Measurements from ENCODE around the gene JARID2. TPM values are rescaled to one million over a fixed set of nuclear protein-coding genes. Genes with fewer than 3 reads are reported as not detected.
A peak's percentile ranks its signal among the peaks of the same experiment; 100 is the strongest.

JARID2 gene
- total RNA-seq, 2 experiments from 2014 or later: 33.0 to 33.2 TPM

DNA sequence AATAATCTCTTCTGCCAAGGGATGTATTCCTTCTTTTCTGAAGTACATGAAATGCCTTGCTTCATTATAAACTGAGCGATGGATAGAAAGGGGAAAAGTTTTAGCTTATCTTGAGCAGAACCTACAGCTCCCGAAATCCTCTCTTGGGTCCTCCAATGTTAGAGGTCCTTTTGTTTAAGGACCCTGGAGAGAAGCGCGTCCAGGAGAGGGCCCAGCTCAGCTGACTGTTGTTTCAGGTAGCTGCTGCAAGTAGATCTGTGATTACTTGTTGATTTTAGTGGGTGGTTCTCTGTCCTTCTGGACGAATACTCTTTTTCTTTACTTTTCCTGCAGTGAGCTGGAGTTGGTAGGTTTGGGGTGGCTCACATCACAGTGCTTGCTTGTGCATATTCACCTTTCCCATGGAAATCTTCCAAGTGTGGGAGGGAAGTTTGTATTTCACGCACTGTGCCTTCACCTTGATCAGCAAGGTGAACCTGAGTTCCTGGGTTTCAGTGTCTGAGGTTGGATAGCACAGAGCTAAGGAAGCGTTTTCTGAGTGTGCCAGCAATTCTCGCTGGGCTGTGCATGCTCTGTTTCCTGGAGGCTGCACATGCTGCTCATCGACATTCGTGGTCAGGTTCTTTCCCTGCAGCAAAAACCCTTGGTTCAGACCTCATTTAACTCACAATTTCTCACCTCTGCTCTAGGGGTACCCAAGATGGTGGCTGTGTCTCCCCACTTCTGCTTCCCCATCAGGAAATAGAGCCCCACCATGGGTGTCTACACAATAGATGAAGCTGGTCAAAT, 176.3 kb downstream of the JARID2 start:
- ATAC-seq (peak; percentile 69), DNase-seq (peak; percentile 66)
- Mint-ChIP-seq H3K27me3 (ENCODE audit: low read depth) (no peaks in the 10 kb centered on the region), H3K4me1 (ENCODE audit: low read depth) (peaks cover 68% of the 10 kb centered on the region), H3K4me3 (peak overlapping the region; percentile 61), H3K9me3 (ENCODE audit: insufficient read depth) (peaks cover 22% of the 10 kb centered on the region), H3K36me3 (ENCODE audit: low read depth) (peaks cover 77% of the 10 kb centered on the region), H3K27ac (peak overlapping the region; percentile 97)
- ChIA-PET CTCF (interaction anchor here (0.8 to 4.1 kb wide), 18 partner anchors 10 to 711 kb away, joined by 3 to 40 read pairs (median 5); no protein-coding TSS in a partner anchor), POLR2A (interaction anchor here (1.0 to 4.7 kb wide), 7 partner anchors 9 to 26 kb away, joined by 3 to 27 read pairs (median 5); no protein-coding TSS in a partner anchor)

GRCh38 chr6:15423286-15423993, 177.6 kb downstream of the JARID2 start:
- ATAC-seq (no peak), DNase-seq (no peak)
- Mint-ChIP-seq H3K36me3 (ENCODE audit: low read depth) (peaks cover 74% of the 10 kb centered on the region), H3K27me3 (ENCODE audit: low read depth) (no peaks in the 10 kb centered on the region), H3K27ac (peak overlapping the region; percentile 62), H3K4me3 (no peak overlapping the region), H3K9me3 (ENCODE audit: insufficient read depth) (peaks cover 22% of the 10 kb centered on the region), H3K4me1 (ENCODE audit: low read depth) (peaks cover 73% of the 10 kb centered on the region)
- CTCF ChIA-PET: interaction anchor here (0.6 to 4.1 kb wide), 7 partner anchors 8 to 719 kb away, joined by 3 to 40 read pairs (median 5); no protein-coding TSS in a partner anchor
- POLR2A ChIA-PET: interaction anchor here (1.1 to 4.7 kb wide), 4 partner anchors 13 to 27 kb away, joined by 3 to 27 read pairs (median 8); no protein-coding TSS in a partner anchor

GRCh38 chr6:15425947-15426346, 180.1 kb downstream of the JARID2 start:
- Mint-ChIP-seq H3K9me3 (ENCODE audit: insufficient read depth) (no peaks in the 10 kb centered on the region), H3K36me3 (ENCODE audit: low read depth) (peaks cover 59% of the 10 kb centered on the region), H3K27me3 (ENCODE audit: low read depth) (no peaks in the 10 kb centered on the region), H3K27ac (peak overlapping the region; percentile 36), H3K4me1 (ENCODE audit: low read depth) (peaks cover 79% of the 10 kb centered on the region), H3K4me3 (no peak overlapping the region)
- ChIA-PET CTCF (interaction anchor here (0.9 kb wide), 2 partner anchors 9 to 15 kb away, joined by 3 to 4 read pairs; no protein-coding TSS in a partner anchor), POLR2A (interaction anchor here (0.8 kb wide), 1 partner anchor 988 kb away, joined by 3 read pairs; no protein-coding TSS in a partner anchor)
- DNase-seq: no peak
- ATAC-seq: no peak

DNA sequence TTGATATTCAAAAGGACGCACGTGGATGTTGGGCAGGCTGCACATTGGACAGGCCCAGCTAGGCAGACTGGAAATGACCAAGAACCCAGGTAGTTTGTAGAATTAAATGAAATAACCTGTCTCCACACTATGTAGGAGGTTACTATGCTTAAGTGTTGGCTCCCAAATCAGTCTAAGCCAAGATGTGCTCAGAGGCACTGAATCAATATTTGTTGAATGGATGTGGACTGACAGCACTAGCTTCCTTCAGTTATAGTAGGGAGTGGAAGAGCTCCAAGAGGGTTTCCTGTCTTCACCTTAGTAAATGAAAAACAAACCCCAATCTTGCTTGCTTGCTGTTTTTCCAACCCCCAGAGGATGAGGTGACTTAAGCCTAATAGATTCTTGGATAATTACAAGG, 180.5 kb downstream of the JARID2 start:
- CTCF ChIA-PET: interaction anchor here (0.9 to 1.6 kb wide), 3 partner anchors 9 to 24 kb away, joined by 3 to 4 read pairs (median 4); no protein-coding TSS in a partner anchor
- POLR2A ChIA-PET: interaction anchor here (0.8 kb wide), 1 partner anchor 988 kb away, joined by 3 read pairs; no protein-coding TSS in a partner anchor
- Mint-ChIP-seq H3K36me3 (ENCODE audit: low read depth) (peaks cover 57% of the 10 kb centered on the region), H3K4me1 (ENCODE audit: low read depth) (peaks cover 79% of the 10 kb centered on the region), H3K4me3 (no peak overlapping the region), H3K27ac (peak overlapping the region; percentile 36), H3K27me3 (ENCODE audit: low read depth) (no peaks in the 10 kb centered on the region), H3K9me3 (ENCODE audit: insufficient read depth) (no peaks in the 10 kb centered on the region)
- DNase-seq: no peak
- no peak for ATAC-seq

DNA sequence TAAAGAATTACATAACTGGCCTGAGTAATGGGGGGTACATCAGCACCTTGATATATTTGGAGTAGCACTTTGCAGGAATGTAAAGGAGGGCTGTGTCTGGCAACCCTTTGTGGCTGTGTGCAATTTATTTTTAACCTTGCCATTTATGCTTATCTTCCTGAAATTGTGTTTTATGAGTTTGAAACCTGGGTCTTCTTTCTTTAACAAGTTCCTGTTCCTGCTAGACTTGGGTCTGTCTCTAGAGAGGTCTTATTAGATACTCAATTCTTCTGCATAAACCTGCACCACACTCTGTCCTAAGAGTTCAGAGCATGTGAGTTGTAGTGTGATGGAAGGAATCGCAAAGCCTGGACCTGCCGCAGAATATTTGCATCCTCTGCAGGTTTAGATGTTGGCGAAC, 181.0 kb downstream of the JARID2 start:
- no peaks in the 10 kb centered on the region for H3K9me3 Mint-ChIP-seq (ENCODE audit: insufficient read depth)
- peak overlapping the region; percentile 54 for H3K27ac Mint-ChIP-seq
- H3K27me3 Mint-ChIP-seq (ENCODE audit: low read depth): no peaks in the 10 kb centered on the region
- H3K4me3 Mint-ChIP-seq: no peak overlapping the region
- ChIA-PET POLR2A (no interaction called here), CTCF (interaction anchor here (1.6 kb wide), 1 partner anchor 25 kb away, joined by 4 read pairs; no protein-coding TSS in a partner anchor)
- H3K36me3 Mint-ChIP-seq (ENCODE audit: low read depth): peaks cover 55% of the 10 kb centered on the region
- DNase-seq: no peak
- H3K4me1 Mint-ChIP-seq (ENCODE audit: low read depth): peaks cover 79% of the 10 kb centered on the region
- no peak for ATAC-seq

GRCh38 chr6:15427331-15428070, 181.6 kb downstream of the JARID2 start:
- no peak for DNase-seq
- H3K4me1 Mint-ChIP-seq (ENCODE audit: low read depth): peaks cover 79% of the 10 kb centered on the region
- H3K27ac Mint-ChIP-seq: peak overlapping the region; percentile 54
- H3K27me3 Mint-ChIP-seq (ENCODE audit: low read depth): no peaks in the 10 kb centered on the region
- ChIA-PET POLR2A (no interaction called here), CTCF (interaction anchor here (1.6 kb wide), 1 partner anchor 25 kb away, joined by 4 read pairs; no protein-coding TSS in a partner anchor)
- no peaks in the 10 kb centered on the region for H3K9me3 Mint-ChIP-seq (ENCODE audit: insufficient read depth)
- ATAC-seq: peak; percentile 38
- peaks cover 56% of the 10 kb centered on the region for H3K36me3 Mint-ChIP-seq (ENCODE audit: low read depth)
- no peak overlapping the region for H3K4me3 Mint-ChIP-seq

DNA sequence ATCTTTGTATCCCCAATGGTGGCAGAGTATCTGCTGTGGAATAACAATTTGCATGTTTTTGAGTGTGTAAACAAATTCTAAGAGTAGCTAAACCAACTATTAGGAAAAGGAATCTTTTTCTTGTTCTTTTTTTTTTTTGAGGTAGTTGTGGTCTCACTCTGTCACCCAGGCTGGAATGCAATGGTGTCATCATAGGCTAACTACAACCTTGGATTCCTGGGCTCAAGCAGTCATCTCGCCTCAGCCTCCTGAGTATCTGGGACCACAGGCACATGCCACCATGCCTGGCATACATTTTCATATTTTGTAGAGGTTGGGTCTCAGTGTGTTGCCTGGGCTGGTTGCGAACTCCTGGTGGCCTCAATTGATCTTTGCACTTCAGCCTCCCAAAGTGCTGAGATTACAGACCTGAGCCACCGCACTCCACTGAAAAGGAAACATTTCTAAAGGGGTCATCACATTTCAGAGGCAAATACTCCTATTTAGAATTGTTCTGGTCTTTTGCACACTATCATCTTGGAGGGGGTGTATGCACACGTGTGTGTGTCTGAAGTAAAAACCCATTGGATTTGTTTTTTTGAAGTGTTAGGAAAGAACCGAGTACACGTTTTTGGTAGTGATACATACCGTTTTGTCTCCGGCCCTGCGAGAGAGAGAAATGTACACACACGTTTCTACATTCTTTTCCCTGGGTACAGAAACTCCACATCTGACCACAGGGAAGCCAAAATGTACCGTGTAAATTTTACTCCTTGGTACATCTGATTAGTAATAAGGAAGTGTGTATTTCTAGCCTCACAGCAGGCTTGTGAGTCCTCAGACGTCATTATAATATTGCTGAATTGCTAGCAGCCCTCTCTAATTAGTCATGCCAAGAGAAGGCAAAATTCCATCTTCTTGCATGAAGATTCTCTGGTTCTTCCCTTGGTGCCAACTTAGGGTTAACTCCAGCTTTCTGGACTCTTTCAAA, 183.6 kb downstream of the JARID2 start:
- ATAC-seq: no peak

GRCh38 chr6:15430186-15430585, 184.3 kb downstream of the JARID2 start:
- peaks cover 7% of the 10 kb centered on the region for H3K9me3 Mint-ChIP-seq (ENCODE audit: insufficient read depth)
- peaks cover 85% of the 10 kb centered on the region for H3K4me1 Mint-ChIP-seq (ENCODE audit: low read depth)
- peaks cover 47% of the 10 kb centered on the region for H3K36me3 Mint-ChIP-seq (ENCODE audit: low read depth)
- no peak overlapping the region for H3K27ac Mint-ChIP-seq
- DNase-seq (no peak), ATAC-seq (no peak)
- CTCF ChIA-PET: no interaction called here
- no peak overlapping the region for H3K4me3 Mint-ChIP-seq
- POLR2A ChIA-PET: no interaction called here
- no peaks in the 10 kb centered on the region for H3K27me3 Mint-ChIP-seq (ENCODE audit: low read depth)

More for the DNA sequence above, 183.6 kb downstream of the JARID2 start:
- H3K27me3 Mint-ChIP-seq (ENCODE audit: low read depth): no peaks in the 10 kb centered on the region
- H3K4me3 Mint-ChIP-seq: no peak overlapping the region
- CTCF ChIA-PET: no interaction called here
- POLR2A ChIA-PET: interaction anchor here (0.6 kb wide), 1 partner anchor 22 kb away, joined by 3 read pairs; no protein-coding TSS in a partner anchor
- peaks cover 47% of the 10 kb centered on the region for H3K36me3 Mint-ChIP-seq (ENCODE audit: low read depth)
- peaks cover 78% of the 10 kb centered on the region for H3K4me1 Mint-ChIP-seq (ENCODE audit: low read depth)
- H3K27ac Mint-ChIP-seq: peak overlapping the region; percentile 45
- H3K9me3 Mint-ChIP-seq (ENCODE audit: insufficient read depth): no peaks in the 10 kb centered on the region
- no peak for DNase-seq

- no peak overlapping the region for H3K27ac Mint-ChIP-seq
- H3K27me3 Mint-ChIP-seq (ENCODE audit: low read depth): no peaks in the 10 kb centered on the region
- H3K4me1 Mint-ChIP-seq (ENCODE audit: low read depth): peaks cover 84% of the 10 kb centered on the region
- CTCF ChIA-PET: interaction anchor here (2.8 kb wide), 1 partner anchor 10 kb away, joined by 22 read pairs; no protein-coding TSS in a partner anchor
- no peak for DNase-seq
- ATAC-seq: no peak
- POLR2A ChIA-PET: interaction anchor here (1.5 kb wide), 1 partner anchor 9 kb away, joined by 5 read pairs; no protein-coding TSS in a partner anchor
- peaks cover 7% of the 10 kb centered on the region for H3K9me3 Mint-ChIP-seq (ENCODE audit: insufficient read depth)
- no peak overlapping the region for H3K4me3 Mint-ChIP-seq
- peaks cover 44% of the 10 kb centered on the region for H3K36me3 Mint-ChIP-seq (ENCODE audit: low read depth)
Measured at GRCh38 chr6:15430931-15431405, 185.1 kb downstream of the JARID2 start.

- Mint-ChIP-seq H3K27me3 (ENCODE audit: low read depth) (no peaks in the 10 kb centered on the region), H3K27ac (peak overlapping the region; percentile 61), H3K9me3 (ENCODE audit: insufficient read depth) (peaks cover 7% of the 10 kb centered on the region), H3K36me3 (ENCODE audit: low read depth) (peaks cover 41% of the 10 kb centered on the region), H3K4me3 (no peak overlapping the region), H3K4me1 (ENCODE audit: low read depth) (peaks cover 84% of the 10 kb centered on the region)
- DNase-seq (no peak), ATAC-seq (no peak)
- ChIA-PET POLR2A (interaction anchor here (1.5 kb wide), 1 partner anchor 10 kb away, joined by 5 read pairs; no protein-coding TSS in a partner anchor), CTCF (interaction anchor here (0.8 to 2.8 kb wide), 3 partner anchors 11 to 32 kb away, joined by 3 to 22 read pairs (median 5); no protein-coding TSS in a partner anchor)
Measured at GRCh38 chr6:15431762-15432483, 186.1 kb downstream of the JARID2 start.
